MM.1S (cell line): Measurements from ENCODE around the gene APBA1.

ENCODE experiments used
- EZH2 ChIP-seq: fragments of 300-600 bp; sonication (generic); optimal IDR thresholded peaks from 2 replicates; pipeline ENCODE3; 2017; ENCODE audit warnings: low read depth, mild to moderate bottlenecking, antibody characterized with exemption, low read length, mixed read lengths
- TF ChIP-seq, protein P1 (sequence below): fragments of 300-600 bp; sonication (generic); IDR thresholded peaks from 2 replicates; pipeline ENCODE4 v1.5.1; 2016; ENCODE audit warnings: antibody characterized with exemption, low read length, mixed read lengths

DNA sequence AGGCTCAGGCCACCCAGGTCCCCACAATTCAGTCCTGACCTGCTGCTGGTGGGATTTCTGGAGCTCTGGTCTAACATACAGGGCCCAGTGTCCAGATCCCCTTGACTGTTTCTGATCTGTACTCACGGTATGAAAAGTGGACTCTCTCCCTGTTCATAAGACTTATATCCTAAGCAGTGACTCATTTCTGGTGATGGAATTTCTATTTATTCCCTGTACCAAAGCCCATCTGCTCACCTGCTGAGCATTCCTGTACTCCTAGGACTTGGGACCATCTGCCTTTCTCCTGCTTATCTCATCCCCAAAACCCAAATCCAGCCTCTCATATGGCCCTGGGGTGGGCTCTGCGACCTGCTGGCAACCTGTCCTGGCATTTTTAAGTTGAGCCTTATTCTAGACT, 86.6 kb downstream of the APBA1 start:
- TF ChIP-seq, protein P1, sequence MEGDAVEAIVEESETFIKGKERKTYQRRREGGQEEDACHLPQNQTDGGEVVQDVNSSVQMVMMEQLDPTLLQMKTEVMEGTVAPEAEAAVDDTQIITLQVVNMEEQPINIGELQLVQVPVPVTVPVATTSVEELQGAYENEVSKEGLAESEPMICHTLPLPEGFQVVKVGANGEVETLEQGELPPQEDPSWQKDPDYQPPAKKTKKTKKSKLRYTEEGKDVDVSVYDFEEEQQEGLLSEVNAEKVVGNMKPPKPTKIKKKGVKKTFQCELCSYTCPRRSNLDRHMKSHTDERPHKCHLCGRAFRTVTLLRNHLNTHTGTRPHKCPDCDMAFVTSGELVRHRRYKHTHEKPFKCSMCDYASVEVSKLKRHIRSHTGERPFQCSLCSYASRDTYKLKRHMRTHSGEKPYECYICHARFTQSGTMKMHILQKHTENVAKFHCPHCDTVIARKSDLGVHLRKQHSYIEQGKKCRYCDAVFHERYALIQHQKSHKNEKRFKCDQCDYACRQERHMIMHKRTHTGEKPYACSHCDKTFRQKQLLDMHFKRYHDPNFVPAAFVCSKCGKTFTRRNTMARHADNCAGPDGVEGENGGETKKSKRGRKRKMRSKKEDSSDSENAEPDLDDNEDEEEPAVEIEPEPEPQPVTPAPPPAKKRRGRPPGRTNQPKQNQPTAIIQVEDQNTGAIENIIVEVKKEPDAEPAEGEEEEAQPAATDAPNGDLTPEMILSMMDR = no peak
- no peak for TF ChIP-seq EZH2
